ENCODE data around the gene CETP.

The CETP gene, protein sequence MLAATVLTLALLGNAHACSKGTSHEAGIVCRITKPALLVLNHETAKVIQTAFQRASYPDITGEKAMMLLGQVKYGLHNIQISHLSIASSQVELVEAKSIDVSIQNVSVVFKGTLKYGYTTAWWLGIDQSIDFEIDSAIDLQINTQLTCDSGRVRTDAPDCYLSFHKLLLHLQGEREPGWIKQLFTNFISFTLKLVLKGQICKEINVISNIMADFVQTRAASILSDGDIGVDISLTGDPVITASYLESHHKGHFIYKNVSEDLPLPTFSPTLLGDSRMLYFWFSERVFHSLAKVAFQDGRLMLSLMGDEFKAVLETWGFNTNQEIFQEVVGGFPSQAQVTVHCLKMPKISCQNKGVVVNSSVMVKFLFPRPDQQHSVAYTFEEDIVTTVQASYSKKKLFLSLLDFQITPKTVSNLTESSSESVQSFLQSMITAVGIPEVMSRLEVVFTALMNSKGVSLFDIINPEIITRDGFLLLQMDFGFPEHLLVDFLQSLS

DNA sequence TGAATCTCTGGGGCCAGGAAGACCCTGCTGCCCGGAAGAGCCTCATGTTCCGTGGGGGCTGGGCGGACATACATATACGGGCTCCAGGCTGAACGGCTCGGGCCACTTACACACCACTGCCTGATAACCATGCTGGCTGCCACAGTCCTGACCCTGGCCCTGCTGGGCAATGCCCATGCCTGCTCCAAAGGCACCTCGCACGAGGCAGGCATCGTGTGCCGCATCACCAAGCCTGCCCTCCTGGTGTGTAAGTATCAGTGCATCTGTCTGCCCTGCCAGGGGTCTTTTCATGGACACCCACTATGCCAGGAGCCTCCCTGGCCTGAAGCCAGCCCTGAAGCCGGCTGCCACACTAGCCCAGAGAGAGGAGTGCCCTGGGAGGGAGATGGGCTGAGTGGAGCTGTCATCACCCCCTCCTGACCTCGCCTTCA is at the start of gene CETP:
Gene CETP, plus strand, starts transcription at position 100 of the 431 bp plus-strand sequence. Its CDS starts 30 bp downstream, at position 130.
- no peak for DNase-seq

- DNase-seq = no peak
Measured at GRCh38 chr16:56912746-56913708, 48.7 kb upstream of the CETP start.

- no peak for DNase-seq
Measured at GRCh38 chr16:56914896-56915295, 46.9 kb upstream of the CETP start.

DNA sequence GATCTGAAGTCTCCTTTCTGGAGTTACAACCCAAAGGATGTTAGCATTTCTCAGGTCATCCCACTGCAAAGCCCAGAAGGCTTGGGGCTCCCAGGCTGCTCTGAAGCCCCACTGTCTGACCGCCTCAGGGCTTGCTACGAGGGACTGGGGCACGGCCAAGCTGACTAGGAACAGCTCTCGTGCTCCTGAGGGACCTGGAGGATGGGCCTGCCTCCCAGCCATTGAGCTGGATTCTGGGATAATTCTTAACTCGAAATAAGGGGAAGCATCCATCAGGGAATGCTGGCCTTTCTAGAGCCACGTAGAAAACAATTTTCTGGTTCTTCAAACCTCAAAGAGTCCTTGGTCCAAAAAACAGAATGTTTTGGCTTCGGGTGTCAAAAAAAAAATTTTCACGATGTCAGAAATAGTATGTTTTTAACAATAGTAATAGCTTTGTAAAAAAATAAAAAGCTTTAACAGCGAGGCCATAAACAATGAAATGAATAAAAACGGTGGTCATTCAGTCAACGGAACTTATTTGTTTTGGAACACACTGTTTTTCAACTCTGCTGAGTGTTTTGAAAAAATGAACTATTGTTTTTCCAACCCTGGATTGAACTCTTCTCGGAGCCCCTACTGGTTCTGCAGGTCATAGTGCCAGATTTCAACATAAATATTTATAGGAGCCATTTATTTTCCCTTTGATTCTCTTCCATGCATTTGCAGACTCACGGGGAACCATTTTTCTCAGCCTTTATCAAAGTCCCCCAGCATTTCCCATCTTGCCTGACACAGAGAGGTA is 46.2 kb upstream of the CETP start:
- DNase-seq = no peak

DNA sequence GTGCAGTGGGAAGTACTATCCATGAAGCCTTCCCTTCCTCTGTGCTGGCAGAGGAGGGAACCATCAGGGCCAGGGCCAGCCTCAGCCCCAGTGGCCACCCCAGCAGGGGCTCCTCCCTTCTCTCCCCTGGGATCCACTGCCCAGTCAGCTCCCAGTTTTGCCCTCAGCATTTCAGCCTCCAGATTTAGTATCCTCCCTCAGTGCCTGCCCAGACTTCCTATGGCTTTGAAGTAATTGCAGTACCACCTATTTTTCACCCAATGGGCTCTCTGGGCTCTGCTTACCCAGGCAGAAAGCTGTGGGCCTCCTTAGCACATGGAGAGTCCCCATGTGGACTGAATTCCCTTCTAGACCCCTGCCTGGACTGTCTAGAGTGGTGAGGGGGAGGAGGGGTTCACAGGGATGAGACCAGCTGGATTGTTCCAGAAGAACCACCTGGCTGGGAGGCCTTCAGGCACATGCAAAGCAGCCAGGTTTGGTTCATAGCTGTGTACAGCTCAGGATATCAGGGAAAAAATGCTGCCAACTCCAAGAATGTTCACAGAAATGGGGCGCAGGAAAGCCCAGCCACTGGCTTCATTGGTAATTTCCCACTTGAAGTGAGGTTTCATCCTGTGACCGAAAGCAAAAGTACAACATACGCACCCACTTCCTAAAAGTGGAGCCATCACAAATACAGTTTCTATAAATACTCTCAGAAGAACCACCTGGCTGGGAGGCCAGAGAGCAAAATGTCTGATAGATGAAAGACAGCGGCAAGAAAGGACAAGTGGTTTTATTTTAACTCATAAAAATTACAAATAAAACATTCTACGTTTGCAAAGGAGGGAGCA is 45.0 kb upstream of the CETP start:
- DNase-seq = no peak

DNA sequence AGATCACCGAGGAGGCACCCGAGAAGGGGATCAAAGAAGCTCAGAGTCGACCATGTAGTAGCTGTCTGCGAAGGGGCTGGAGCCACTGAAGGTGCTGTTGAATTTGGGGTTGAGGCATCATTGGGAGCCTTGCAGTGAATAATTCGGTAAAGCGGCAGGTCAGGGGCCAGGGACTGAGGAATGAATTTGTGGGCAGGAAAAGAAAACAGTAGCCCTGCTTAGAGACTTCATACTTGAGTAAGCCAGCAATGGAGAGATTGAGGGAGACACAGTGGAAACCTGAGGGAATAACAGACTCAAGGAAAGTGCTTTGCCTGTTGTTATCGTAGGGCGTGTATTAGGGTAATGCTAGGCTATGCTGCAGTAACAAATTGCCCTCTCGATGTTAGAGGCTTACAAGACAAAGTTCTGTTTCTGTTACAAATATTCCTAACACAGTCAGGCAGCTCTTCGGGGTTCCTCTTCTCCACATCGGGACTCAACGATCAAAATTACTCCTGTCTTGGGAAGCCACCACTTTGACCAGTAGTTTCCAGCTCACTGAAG is 43.2 kb upstream of the CETP start:
- DNase-seq = no peak

GRCh38 chr16:56919099-56919800 is 42.5 kb upstream of the CETP start:
- DNase-seq = no peak

- DNase-seq = no peak
Measured at GRCh38 chr16:56921571-56921970, 40.2 kb upstream of the CETP start.

- no peak for DNase-seq
Measured at GRCh38 chr16:56923481-56924091, 38.2 kb upstream of the CETP start.

- no peak for DNase-seq
Measured at GRCh38 chr16:56927471-56927870, 34.3 kb upstream of the CETP start.

GRCh38 chr16:56929639-56930038 is 32.1 kb upstream of the CETP start:
- DNase-seq = no peak

DNA sequence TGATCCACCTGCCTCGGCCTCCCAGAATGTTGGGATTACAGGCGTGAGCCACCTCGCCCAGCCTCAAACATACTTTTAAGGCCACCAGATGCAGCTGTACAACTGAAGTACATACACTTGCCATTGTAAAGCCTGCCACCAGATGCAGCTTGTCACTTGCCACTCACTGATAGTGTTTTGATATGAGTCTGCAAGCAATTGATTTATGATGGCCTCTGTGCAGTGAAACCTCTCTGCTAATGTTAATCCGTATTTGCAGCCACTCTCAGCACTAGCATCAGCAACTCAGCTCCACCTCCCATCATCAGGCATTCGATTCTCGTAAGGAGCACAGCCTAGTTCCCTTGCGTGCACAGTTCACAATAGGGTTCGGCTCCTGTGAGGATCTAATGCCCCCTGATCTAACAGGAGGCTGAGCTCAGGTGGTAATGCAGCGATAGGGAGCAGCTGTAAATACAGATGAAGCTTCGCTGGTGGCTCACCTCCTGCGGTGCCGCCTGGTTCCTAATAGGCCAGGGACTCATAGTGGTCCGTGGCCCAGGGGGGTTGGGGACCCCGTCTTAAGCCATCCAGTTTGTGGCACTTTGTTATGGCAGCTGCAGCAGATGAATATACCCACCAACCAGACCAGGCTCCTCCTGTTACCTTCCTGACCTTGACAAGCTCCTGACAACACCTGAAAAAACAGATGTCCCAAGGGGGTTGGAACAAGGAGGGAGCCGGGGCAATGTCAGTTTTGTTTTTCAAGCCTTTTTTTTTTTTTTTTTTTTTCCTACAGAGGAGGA is 31.1 kb upstream of the CETP start:
- no peak for DNase-seq

DNA sequence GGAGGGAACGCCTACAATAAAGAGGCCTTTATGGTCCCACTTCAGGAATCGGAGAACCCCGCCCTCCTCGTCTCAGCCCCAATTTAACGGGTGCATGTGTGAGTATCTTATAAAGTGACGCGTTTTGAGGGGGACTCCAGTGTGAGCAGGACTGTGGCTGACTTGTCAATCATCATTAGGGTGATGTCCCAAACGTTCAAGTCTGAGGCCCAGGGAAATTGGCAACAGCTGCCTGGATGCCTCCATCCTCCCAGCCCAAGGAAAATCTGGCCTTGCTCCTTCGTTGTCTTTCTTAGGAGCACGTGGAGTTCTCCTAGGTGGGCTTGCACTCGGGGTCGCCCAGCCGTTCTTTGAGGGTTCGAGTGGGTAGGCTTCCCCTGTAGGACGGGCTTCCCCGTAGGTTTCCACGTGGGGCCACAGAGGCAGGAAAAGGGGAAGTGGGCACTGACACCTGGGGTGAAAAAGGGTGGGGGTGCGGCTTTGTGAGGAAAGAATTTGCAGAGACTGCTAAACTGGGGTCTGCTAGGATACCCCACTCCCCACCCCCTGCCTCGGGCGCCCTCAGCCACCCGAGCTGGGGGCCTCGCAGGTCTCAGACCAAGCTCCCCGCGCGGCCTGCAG is 30.4 kb upstream of the CETP start:
- no peak for DNase-seq

GRCh38 chr16:56931892-56932720 is 29.6 kb upstream of the CETP start, which contains the start of gene HERPUD1:
HERPUD1 (plus strand) TSS chr16:56932142; CDS start chr16:56932245, 103 bp downstream.
- peak; percentile 99 for DNase-seq

- peak; percentile 32 for DNase-seq
Measured at GRCh38 chr16:56932721-56933619, 28.8 kb upstream of the CETP start.

GRCh38 chr16:56933828-56934598 is 27.7 kb upstream of the CETP start:
- DNase-seq = no peak
